HepG2 (cell line): ENCODE results near the gene NOB1. TPM values are rescaled to one million over a fixed set of nuclear protein-coding genes. Genes with fewer than 3 reads are reported as not detected.

Experiments used
- AKAP8 ChIP-seq: sonication (generic); formaldehyde crosslinking; IDR thresholded peaks from 2 replicates; pipeline ENCODE4 v1.5.1; 2020; ENCODE audit warnings: mild to moderate bottlenecking, missing genetic modification reagents
- FOXJ3 ChIP-seq: sonication (generic); formaldehyde crosslinking; IDR thresholded peaks from 2 replicates; pipeline ENCODE4 v1.4.0; 2020; ENCODE audit warnings: missing genetic modification reagents, mild to moderate bottlenecking, borderline replicate concordance
- FOXO1 ChIP-seq: sonication (generic); formaldehyde crosslinking; IDR thresholded peaks from 2 replicates; pipeline ENCODE4 v1.4.0; 2020; ENCODE audit warnings: missing genetic modification reagents
- GATAD1 ChIP-seq: IDR thresholded peaks from 2 replicates; pipeline ENCODE4 v1.6.1; 2016; ENCODE audit warnings: missing genetic modification reagents, missing compliant biosample characterization
- NFKB2 ChIP-seq: sonication (generic); formaldehyde crosslinking; IDR thresholded peaks from 2 replicates; pipeline ENCODE4 v1.4.0; 2020; ENCODE audit warnings: missing genetic modification reagents, borderline replicate concordance
- NFKBIZ ChIP-seq: IDR thresholded peaks from 2 replicates; pipeline ENCODE4 v1.6.1; 2018; ENCODE audit warnings: missing genetic modification reagents, missing compliant biosample characterization
- PPARG ChIP-seq: conservative IDR thresholded peaks from 2 replicates; pipeline ENCODE4 v1.6.1; 2016; ENCODE audit warnings: missing biosample characterization, missing genetic modification reagents
- PRDM15 ChIP-seq: sonication (generic); formaldehyde crosslinking; IDR thresholded peaks from 2 replicates; pipeline ENCODE4 v1.4.0; 2020; ENCODE audit warnings: missing genetic modification reagents
- REL ChIP-seq: sonication (generic); formaldehyde crosslinking; conservative IDR thresholded peaks from 2 replicates; pipeline ENCODE4 v1.8.0; 2022; ENCODE audit warnings: mild to moderate bottlenecking, missing genetic modification reagents, moderate library complexity
- SAP130 ChIP-seq: IDR thresholded peaks from 2 replicates; pipeline ENCODE4 v1.6.1; 2016; ENCODE audit warnings: low read depth
- ZFP82 ChIP-seq: sonication (generic); formaldehyde crosslinking; IDR thresholded peaks from 2 replicates; pipeline ENCODE4 v1.5.1; 2020; ENCODE audit warnings: mild to moderate bottlenecking, missing genetic modification reagents, borderline replicate concordance
- ZNF318 ChIP-seq: sonication (generic); formaldehyde crosslinking; IDR thresholded peaks from 2 replicates; pipeline ENCODE4 v1.4.0; 2020; ENCODE audit warnings: mild to moderate bottlenecking, missing genetic modification reagents
- ZNF710 ChIP-seq: sonication (generic); formaldehyde crosslinking; IDR thresholded peaks from 2 replicates; pipeline ENCODE4 v1.5.0; 2020; ENCODE audit warnings: mild to moderate bottlenecking, missing genetic modification reagents, borderline replicate concordance
- ZNF737 ChIP-seq: sonication (generic); formaldehyde crosslinking; IDR thresholded peaks from 2 replicates; pipeline ENCODE4 v1.5.0; 2020; ENCODE audit warnings: missing genetic modification reagents, mild to moderate bottlenecking, borderline replicate concordance
- ZSCAN12 ChIP-seq: sonication (generic); formaldehyde crosslinking; IDR thresholded peaks from 2 replicates; pipeline ENCODE4 v1.9.0; 2021; ENCODE audit warnings: mild to moderate bottlenecking, missing genetic modification reagents
- polyA plus RNA-seq, 8 experiments: library from polyadenylated mRNA; depleted of rRNA in 3 of 8; stranded (reverse) in 7 of 8; unstranded in 1 of 8; fragments of >200 nt; fragmentation: Illumina TruSeq in 4 of 8; extraction: Trizol in 4 of 8; gene quantifications; 2 replicates each; pipeline versions ENCODE4 v1.2.1 to v1.2.3, GENCODE V29; 2011 to 2016; ENCODE audit warnings: low read depth in 4 of 8, missing spikeins in 1 of 8, mixed read lengths in 1 of 8; ENCODE audit not compliant: insufficient read depth in 1 of 8
- total RNA-seq, 5 experiments: library from RNA; depleted of rRNA; stranded (reverse); fragments of >200 nt; fragmentation: Illumina TruSeq; extraction: Trizol; gene quantifications; 2 replicates each; pipeline ENCODE4 v1.2.3, GENCODE V29; 2016; ENCODE audit warnings: low read depth in 1 of 5

The NOB1 gene
- total and polyA plus RNA-seq, 2 of the 13 experiments (the other 11 are each of a cell fraction or from before 2014, with no cell fraction given): 47.1 to 162 TPM

GRCh38 chr16:69761983-69762813 lies 7.5 kb upstream of the NOB1 start, which contains the start of gene WWP2 (continued):
- TF ChIP-seq GATAD1 (CRISPR knock-in tag) (peak; percentile 91), ZFP82 (CRISPR knock-in tag) (no peak), NFKBIZ (CRISPR knock-in tag) (no peak), SAP130 (CRISPR knock-in tag) (peak; percentile 98), NFKB2 (CRISPR knock-in tag) (peak; percentile 57; the same call in 1 of the 2 replicates), ZNF710 (CRISPR knock-in tag) (no peak), PPARG (CRISPR knock-in tag) (no peak), ZSCAN12 (CRISPR knock-in tag) (peak; percentile 17; the same call in 1 of the 2 replicates), ZNF318 (no peak), REL (CRISPR knock-in tag) (no peak), ZNF737 (no peak), AKAP8 (0 out of 2 replicates have a peak, but pooled peaks have one; percentile 44), FOXO1 (CRISPR knock-in tag) (no peak; the same call in 1 of the 2 replicates), PRDM15 (no peak), FOXJ3 (CRISPR knock-in tag) (no peak)
